Hematopoietic multipotent progenitor cell treated with erythropoietin and hydrocortisone succinate and interleukin-3 and kit ligand, for 8 days (in vitro differentiated cells): ENCODE data around the gene TMEM63A.
"Not testable (repeated sequence)": the region's sequence is repeated elsewhere in the genome, so short reads cannot be mapped to it uniquely, and the experiment has no call there.

Experiments used
- DNase-seq: peaks from one replicate; pipeline ENCODE4 v3.0.0-alpha.2; 2015

Gene TMEM63A

DNA sequence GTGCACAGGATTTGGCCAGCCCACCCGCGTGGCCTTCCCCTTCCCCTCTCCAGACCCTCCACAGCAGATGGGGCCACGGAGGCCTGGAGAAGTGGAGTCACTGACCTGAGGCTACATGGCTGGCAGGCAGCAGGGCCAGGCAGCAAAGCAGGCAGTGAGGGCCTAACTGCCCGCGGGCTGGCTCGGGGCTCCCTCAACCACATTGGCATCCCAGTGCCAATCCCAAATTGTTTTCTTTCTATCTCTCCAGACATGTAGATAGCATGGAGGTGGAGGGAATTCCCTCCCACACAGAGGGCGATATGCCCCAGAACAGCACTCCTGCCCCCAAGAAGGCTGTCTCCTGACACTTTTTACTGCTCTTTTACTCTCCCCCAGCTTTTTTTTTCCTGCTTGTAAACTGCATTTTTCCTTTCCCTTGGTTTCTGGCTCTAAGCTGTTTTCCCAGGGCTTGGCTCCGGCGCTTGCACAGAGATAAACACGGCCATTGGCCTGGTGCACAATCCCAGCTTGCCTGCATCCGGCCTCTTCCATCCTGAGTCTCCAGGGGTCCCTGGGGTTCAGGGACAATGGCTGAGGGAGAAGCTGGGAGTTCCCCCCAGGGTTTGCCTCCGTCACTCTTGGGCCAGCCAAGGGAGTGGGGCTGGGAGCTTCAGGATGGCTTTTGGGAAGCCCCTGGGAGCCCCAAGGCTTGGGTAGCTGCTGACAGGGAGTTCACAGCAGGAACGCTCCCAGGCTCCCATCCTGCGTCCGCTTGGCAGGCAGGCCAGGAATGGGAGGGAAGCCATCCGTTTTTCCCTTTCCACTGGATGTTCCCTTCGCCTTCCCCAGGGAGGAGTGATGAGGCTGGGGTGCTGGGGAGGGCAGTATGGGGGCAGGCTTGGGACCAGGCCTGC lies 65.3 kb downstream of the TMEM63A start:
- no peak for DNase-seq

DNA sequence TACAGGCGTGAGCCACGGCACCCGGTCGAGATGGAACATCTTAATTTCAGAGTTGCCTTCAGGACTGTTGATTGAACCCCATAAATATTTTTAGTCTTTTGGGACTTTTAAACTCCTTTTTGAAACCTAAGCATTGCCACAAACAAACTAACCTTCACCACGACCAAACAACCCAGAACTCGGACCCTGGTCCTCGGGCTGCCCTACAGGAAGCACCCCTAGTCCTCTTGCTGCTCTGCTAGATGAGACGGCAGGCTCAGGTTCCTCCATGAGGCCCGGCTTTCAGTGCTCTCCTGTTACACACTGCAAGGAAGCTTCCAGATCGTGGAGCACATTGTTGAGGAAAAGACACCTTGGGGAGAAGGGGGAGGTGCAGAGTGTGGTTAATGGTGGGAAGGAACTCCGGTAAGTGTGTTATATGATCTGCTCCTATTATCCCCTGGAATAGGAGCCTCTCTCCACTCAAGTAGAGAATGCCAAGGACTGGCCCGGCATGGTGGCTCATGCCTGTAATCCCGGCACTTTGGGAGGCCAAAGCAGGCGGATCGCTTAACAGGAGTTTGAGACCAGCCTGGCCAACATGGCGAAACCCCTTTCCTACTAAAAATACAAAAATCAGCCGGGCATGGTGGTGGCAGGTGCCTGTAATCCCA lies 66.5 kb downstream of the TMEM63A start:
- DNase-seq, result no peak

DNA sequence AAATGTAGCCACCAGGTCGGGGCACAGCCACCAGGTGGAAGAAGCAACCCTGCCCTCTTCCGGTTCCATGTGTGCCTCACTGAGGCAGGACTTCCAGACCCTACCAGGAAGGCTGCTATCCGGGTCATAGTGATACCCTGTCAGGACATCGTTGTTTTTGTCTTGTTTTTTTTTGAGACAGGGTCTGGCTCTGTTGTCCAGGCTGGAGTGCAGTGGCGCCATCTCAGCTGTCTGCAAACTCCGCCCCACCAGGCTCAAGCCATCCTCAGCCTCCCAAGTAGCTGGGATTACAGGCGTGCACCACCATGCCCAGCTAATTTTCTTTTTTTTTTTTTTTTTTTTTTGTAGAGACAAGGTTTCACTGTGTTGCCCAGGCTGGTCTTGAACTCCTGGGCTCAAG lies 67.1 kb downstream of the TMEM63A start:
- not testable (repeated sequence) for DNase-seq

DNA sequence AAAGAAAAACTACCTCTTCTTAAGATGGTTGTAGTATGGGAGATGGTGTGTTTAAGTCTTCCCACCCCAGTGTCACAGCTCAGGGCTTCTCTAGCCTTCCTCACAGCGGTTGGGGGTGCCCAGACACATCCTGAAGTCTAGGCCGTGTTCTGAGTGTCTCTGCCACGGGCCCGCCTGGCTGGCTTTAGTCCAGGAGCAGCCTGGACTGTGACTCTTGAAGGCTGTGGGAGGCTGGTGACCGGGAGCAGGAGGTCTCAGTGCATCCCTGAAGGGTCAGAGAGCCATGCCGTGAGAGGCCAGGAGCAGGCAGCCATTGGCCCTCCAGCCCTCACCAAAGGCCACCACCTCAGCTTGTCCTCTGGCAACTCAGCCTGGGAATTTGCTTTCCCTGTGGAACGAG lies 67.8 kb downstream of the TMEM63A start:
- DNase-seq, result no peak

DNA sequence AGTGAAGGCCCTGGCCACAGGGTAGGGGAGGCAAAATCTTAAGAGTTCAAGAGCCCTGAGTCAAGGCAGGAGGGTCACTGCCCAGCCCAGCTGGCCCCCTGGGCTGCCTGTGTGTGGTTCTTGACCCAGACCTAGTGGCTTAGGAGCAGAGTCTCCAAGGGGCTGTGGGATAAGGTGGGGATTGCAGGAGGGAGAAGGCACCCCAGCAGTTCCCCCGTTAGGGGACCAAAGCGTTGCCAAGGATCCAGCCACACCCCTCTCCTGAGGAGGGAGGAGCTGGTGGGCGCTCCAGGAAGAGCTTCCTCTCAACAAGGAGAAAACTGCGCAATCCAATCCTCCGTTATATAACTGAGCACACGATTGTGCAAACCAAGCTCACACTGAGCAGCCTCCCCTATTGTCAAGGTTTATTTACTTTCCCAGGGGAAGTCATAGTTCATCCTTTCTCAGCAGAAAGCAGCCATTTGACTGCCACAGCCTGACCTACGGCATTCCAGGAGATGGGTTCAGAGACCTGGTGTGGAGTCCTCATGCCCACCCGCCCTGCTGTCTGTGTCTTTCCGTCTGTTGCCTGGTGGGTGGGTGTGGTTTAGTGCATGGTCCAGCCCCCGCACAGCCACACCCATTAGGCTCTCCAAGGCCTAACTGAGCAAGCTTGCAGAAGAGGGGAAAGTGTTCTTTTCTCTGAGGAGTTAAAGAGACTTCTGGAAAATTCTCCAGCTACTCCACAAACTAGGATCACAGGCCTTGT lies 68.8 kb downstream of the TMEM63A start:
- DNase-seq, result peak; percentile 71

DNA sequence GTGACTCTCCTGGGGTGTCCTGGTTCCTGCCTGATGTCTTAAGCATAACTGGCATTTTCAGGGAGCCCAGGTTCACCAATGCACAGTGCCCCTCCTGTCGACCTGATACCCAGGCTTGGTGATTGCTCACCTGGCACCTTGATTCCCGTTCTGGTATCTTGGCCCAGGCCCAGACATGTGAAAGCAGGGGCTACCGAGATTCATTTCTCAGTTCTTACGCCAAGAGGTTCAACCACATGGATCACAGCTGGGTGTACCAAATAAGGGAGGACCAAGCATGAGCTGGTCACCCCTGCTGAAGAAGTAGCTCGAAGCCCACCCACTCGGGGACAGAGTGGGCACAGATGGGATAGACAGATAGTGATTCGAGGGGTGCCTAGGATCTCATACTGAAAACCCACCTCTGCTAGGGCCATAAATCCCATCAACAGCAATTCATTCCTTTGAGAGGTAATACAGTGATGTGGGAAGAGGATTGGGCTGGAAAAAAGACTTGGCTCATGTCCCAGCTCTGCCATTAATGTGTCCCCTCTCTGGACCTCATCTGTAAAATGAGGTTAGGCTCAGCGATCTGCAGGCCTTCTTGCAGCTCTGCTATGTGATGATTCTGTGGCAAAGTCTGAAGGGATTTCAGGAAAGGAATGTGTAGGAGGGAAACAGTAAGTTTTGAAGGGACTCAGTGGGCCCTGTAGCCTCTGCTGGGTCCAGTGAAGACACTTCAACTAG lies 69.5 kb downstream of the TMEM63A start:
- no peak for DNase-seq

DNA sequence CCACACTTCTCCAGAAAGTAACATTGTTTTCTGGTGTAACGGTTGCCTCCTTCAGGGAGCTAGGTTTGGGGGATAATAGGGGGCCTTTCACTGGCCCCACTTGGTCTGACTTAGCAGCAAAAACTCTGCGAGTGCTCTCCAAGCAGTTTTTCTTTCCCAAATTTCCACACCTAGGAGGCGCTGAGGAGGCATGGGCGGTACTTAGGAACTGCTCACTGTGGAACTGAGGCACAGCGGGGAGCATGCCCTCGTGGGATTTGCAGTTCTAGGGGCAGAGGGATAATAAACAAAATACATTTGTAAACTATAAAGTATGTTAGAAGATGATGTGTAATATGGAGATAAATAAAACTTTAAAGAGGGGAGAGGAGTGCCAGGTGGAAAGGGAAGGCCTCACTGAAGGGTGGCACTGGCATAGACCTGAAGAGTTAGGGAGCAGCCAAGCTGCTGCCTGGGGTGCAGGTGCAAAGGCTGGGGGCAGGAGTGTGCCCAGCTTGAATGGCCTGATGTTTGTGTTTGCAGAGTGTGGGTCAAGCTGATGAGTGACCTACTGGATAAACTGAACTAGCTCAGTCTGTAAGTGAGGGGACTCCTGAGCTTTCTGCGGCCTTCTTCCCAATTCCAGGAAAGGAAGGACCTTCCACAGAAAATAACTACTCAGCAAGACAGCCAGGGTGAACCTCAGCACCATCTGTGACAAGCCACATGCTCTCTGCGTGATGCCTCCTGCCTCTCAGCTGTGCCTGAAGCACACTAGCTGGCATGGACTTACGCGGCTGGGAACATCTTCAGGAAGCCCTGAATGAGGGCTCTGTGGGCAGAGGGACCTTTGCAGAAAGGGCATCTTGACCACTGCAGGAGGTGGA lies 70.3 kb downstream of the TMEM63A start:
- no peak for DNase-seq

DNA sequence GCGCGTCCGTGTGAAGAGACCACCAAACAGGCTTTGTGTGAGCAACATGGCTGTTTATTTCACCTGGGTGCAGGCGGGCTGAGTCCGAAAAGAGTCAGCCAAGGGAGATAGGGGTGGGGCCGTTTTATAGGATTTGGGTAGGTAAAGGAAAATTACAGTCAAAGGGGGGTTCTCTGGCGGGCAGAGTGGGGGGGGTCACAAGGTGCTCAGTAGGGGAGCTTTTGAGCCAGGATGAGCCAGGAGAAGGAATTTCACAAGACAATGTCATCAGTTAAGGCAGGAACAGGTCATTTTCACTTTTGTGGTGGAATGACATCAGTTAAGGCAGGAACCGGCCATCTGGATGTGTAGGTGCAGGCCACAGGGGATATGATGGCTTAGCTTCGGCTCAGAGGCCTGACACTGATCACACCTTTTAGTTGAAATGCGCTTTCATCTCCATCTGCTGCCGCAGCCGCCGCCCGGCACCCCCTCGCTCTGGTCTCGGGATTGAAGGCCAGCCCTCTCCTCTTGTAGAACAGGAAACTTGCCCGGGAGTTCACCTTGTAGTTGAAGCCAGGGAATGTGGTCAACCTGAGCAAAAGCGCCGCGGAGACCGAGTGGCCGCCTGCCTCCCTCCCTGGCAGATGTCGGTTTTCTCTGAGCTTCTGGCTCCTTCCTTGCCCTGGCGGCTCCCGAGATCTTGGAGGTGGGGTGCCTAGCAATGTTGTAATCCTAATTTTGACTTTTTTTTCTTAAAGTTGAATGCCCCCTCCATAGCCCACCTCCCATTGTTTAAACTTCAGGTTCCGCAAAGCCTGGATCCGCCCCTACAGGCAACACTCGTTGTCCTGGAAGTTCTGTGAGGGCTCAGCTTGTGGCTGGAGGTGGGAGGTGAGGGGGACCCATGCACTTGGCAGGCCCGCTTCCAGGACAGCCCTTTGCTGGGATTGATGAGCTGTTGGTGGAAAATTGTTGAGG lies 71.3 kb downstream of the TMEM63A start:
- DNase-seq, result not testable (repeated sequence)

DNA sequence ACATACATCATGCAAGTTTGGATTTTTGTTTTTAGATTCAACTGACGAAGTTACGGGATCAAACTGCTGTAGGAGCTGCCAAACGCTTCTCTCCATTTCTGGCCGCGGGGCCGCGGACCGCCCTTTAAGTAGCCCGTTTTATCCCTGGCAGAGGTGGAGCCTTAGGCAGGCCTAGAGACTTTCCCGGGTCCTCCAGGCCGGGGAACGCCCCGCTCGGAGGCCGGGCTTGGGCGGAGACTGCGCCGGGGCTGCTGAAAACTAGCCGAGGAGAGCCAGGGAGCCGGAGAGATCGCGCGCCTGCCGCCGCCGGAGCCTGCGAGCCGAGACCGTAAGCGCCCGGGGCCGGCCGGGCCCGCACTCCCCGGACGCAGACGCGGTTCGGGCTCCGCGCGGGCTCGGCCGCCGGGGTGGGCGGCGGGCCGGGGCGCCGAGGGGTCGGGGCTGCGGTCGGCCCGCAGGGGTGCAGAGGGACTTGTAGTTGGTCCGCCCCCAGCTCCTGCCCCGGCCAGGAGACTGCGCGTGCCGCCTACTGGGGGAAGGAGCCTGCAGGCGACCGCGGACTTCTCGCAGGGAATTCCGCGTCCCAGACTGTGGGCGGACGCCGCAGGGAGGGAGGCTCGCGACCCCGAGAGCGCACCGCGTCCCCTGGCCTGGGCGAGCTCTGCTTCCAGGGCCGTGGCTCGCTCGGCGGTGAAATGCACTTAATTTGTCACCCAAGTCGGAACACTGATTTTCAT lies 72.2 kb downstream of the TMEM63A start, which contains the start of gene EPHX1:
Gene EPHX1 (plus strand): TSS at position 283 of the 737 bp plus-strand sequence. CDS start 18,606 bp downstream, outside the sequence.
- peak; percentile 86 for DNase-seq

DNA sequence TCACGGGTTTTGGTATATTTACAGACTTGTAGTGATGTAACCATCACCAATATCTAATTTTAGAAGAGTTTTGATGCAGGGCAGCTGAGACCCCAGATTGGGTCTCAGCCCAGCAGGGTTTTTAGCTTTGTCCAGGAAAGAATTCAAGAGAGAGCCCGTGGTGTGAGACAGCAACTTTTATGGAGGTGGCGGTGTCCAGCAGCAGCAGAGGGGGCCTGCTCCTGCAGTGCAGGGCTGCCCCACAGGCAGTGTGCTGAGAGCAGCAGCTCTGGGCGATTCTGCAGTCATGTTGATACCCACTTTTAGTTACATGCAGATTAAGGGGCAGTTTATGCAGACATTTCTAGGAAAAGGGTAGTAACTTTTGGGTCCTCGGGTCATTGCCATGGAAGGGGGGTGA lies 74.0 kb downstream of the TMEM63A start:
- DNase-seq, result peak; percentile 53

DNA sequence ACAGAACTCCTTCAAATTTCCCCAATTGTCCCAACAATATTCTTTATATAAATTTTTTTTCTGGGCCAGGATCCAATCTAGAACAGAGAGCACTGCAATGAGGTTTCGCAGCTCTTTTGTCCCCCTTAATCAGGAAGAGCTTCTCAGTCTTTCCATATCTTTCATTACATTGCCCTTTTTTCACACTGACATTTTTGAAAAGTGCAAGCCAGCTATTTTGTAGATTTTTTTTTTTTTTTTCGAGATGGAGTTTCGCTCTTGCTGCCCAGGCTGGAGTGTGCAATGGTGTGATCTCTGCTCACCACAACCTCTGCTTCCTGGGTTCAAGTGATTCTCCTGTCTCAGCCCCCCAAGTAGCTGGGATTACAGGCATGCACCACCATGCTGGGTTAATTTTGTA lies 75.4 kb downstream of the TMEM63A start:
- DNase-seq, result not testable (repeated sequence)

DNA sequence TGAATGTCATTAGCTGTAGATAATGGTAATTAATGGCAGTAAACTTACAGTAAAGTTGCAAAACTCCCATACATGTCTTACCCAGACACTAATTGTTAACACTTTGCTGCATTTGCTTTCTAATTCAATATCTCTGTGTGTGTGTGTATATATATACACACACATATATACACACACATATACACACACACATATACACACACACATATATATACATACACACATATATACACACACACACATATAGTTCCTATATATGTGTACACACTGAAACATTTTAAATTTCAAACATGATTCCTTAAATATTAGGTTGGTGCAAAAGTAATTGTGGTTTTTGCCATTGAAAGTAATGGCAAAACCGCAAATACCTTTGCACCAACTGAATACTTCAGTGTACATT lies 75.9 kb downstream of the TMEM63A start:
- no peak for DNase-seq

DNA sequence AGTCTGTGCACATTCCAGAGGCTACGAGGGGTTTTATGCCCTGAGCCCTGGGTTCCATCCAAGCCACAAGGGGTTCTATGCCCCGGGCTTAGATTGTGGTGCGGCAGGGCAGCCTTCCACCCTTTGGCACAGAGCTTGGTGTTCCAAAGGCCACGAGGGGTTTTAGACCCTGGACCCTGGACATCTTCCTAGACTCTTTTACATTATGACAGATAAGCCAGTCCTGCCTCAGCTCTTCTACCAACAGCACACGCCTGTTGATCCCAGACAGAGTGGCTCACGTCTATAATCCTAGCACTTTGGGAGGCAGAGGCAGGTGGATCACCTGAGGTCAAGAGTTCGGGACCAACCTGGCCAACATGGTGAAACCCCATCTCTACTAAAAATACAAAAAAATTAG lies 81.0 kb downstream of the TMEM63A start:
- DNase-seq, result not testable (repeated sequence)

DNA sequence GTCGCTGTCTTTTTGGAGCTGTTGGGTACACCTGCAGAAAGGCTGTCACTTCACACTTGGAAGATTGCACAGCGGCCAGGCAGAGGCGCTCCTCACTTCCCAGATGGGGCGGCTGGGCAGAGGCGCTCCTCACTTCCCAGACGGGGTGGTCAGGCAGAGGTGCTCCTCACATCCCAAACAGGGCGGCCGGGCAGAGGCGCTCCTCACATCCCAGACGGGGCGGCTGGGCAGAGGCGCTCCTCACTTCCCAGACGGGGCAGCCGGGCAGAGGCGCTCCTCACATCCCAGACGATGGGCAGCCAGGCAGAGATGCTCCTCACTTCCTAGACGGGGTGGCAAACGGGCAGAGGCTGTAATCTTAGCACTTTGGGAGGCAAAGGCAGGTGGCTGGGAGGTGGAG lies 86.1 kb downstream of the TMEM63A start:
- not testable (repeated sequence) for DNase-seq
